Stomach (tissue), 9 donors: ENCODE data around the gene MIA. TPM values are rescaled to one million over a fixed set of nuclear protein-coding genes. Genes with fewer than 3 reads are reported as not detected.
A peak's percentile ranks its signal among the peaks of the same experiment; 100 is the strongest.

Experiments used
- DNase-seq, 2 donors: peaks; one replicate each; pipeline versions ENCODE4 v3.0.0 to v3.0.0-alpha.2; 2013 to 2019
- H3K27ac ChIP-seq, 5 donors: fragments of 200-600 bp in 4 of 5; sonication (generic) in 4 of 5; one replicate each; pipeline ENCODE4 v1.5.1; 2013 to 2019; ENCODE audit warnings: mild to moderate bottlenecking in 1 of 5, moderate library complexity in 1 of 5
- H3K27me3 ChIP-seq, 3 donors: fragments of 200-600 bp; sonication (generic); one replicate each; pipeline ENCODE4 v1.5.1; 2017 to 2019; ENCODE audit warnings: mixed run types in 1 of 3
- H3K36me3 ChIP-seq, 4 donors: fragments of 200-600 bp; sonication (generic); 1 replicate in 3 of 4; 2 replicates in 1 of 4; pipeline ENCODE4 v1.5.1; 2016 to 2019
- H3K4me1 ChIP-seq, 4 donors: fragments of 200-600 bp; sonication (generic); one replicate each; pipeline ENCODE4 v1.5.1; 2016 to 2019
- H3K4me3 ChIP-seq, 4 donors: fragments of 200-600 bp; sonication (generic) in 3 of 4; one replicate each; pipeline ENCODE4 v1.5.1; 2016 to 2019; ENCODE audit warnings: mild to moderate bottlenecking in 1 of 4
- H3K9me3 ChIP-seq, 4 donors: fragments of 200-600 bp; sonication (generic); one replicate each; pipeline ENCODE4 v1.5.1; 2016 to 2019
- CTCF ChIP-seq, 7 experiments: fragments of 450-650 bp in 4 of 7; fragments of 200-600 bp in 3 of 7; sonication (generic) in 3 of 7; IDR thresholded peaks; one replicate each; pipeline ENCODE4 v1.5.1; 2016 to 2019; ENCODE audit warnings: antibody characterized with exemption in 7 of 7, control low read depth in 2 of 7, mild to moderate bottlenecking in 1 of 7
- EP300 ChIP-seq: sonication (generic); formaldehyde crosslinking; IDR thresholded peaks from one replicate; pipeline ENCODE4 v1.6.1; 2017; ENCODE audit warnings: antibody characterized with exemption
- POLR2A ChIP-seq, 4 donors: fragments of 450-650 bp; IDR thresholded peaks; one replicate each; pipeline ENCODE4 v1.6.1; 2016; ENCODE audit warnings: antibody characterized with exemption in 4 of 4, control low read depth in 2 of 4, mild to moderate bottlenecking in 1 of 4, moderate library complexity in 1 of 4
- POLR2AphosphoS5 ChIP-seq, 3 donors: sonication (generic); formaldehyde crosslinking; IDR thresholded peaks; one replicate each; pipeline ENCODE4 v1.6.1; 2016; ENCODE audit warnings: antibody characterized with exemption in 3 of 3
- WGBS, 5 donors: extraction: QIAGEN DNeasy Blood & Tissue Kit in 3 of 5; methylation state at CpG; one replicate each; pipeline versions ENCODE4 v1.1.5 to v1.1.7; 2013 to 2018; 5-methylcytosine and 5-hydroxymethylcytosine counted together
- intact Hi-C: fragments of 100-400 bp; cut with DNase I; formaldehyde crosslinking; loops from one replicate; pipeline ENCODE4 v1.15.1; 2023; ENCODE audit warnings: low total_unique reads
- polyA plus RNA-seq, 3 donors: library from polyadenylated mRNA; stranded (reverse); fragments of 200-250 nt; gene quantifications; one replicate each; pipeline ENCODE4 v1.2.3, GENCODE V29; 2013
- total RNA-seq, 5 donors: library from RNA; depleted of rRNA; stranded (reverse); fragments of >200 nt; gene quantifications; one replicate each; pipeline versions ENCODE4 v1.1.0 to v1.2.3, GENCODE V29; 2014 to 2016
- donor health status: healthy with polysubstance abuse.
- donor health status: Bipolar disorder and iron deficiency.
- donor health status: healthy.

The MIA gene
- total and polyA plus RNA-seq, 8 donors: 2.8 to 10.1 (median 5.5) TPM; not detected in 4

GRCh38 chr19:40785526-40785925 lies 10.2 kb downstream of the MIA start:
- H3K36me3 ChIP-seq: peaks cover 8 to 81% (median 67%) of the 10 kb centered on the region in 4 donors
- H3K9me3 ChIP-seq: no peaks in the 10 kb centered on the region
- intact Hi-C loops: no loop called here
- no peaks in the 10 kb centered on the region for H3K27me3 ChIP-seq
- TF ChIP-seq POLR2AphosphoS5 (IDR thresholded peaks at IDR 0.05): no peak
- TF ChIP-seq POLR2A (IDR thresholded peaks at IDR 0.05): no peak
- no peak for TF ChIP-seq EP300
- TF ChIP-seq CTCF (IDR thresholded peaks at IDR 0.05): no peak
- H3K4me1 ChIP-seq: no peaks in the 10 kb centered on the region
- H3K4me3 ChIP-seq: no peak overlapping the region
- no peak for DNase-seq
- H3K27ac ChIP-seq: no peak overlapping the region
- WGBS, 5 donors: 56 to 86% (median 79%) methylated on average over 1 of the region's 1 CpG

- Histone ChIP-seq H3K4me3 (no peak overlapping the region), H3K36me3 (peaks cover 8 to 87% (median 75%) of the 10 kb centered on the region in 4 donors), H3K9me3 (no peaks in the 10 kb centered on the region), H3K27ac (no peak overlapping the region), H3K27me3 (no peaks in the 10 kb centered on the region), H3K4me1 (peaks cover 0 to under 1% (median 0%) of the 10 kb centered on the region in 4 donors)
- TF ChIP-seq CTCF (IDR thresholded peaks at IDR 0.05): no peak
- no peak for TF ChIP-seq EP300
- no peak for TF ChIP-seq POLR2A (IDR thresholded peaks at IDR 0.05)
- TF ChIP-seq POLR2AphosphoS5 (IDR thresholded peaks at IDR 0.05): no peak
- no peak for DNase-seq
- intact Hi-C loops: no loop called here
- 90 to 94% (median 91%) methylated on average over 23 to 25 of the region's 25 CpGs for WGBS, 5 donors
Observed at GRCh38 chr19:40786060-40787037, 11.0 kb downstream of the MIA start.

GRCh38 chr19:40791349-40791748 lies 16.0 kb downstream of the MIA start:
- intact Hi-C loops: no loop called here
- H3K27ac ChIP-seq: peak overlapping the region in 1 of 5 donors; percentile 9

More at GRCh38 chr19:40791349-40791748, 16.0 kb downstream of the MIA start:
- Histone ChIP-seq H3K9me3 (no peaks in the 10 kb centered on the region), H3K4me3 (no peak overlapping the region), H3K27me3 (no peaks in the 10 kb centered on the region), H3K36me3 (peaks cover 5 to 66% (median 63%) of the 10 kb centered on the region in 4 donors), H3K4me1 (peaks cover 0 to 6% (median 0%) of the 10 kb centered on the region in 4 donors)
- DNase-seq: no peak
- 74 to 96% (median 86%) methylated on average over 7 of the region's 7 CpGs for WGBS, 5 donors
- TF ChIP-seq POLR2AphosphoS5 (IDR thresholded peaks at IDR 0.05): no peak
- no peak for TF ChIP-seq EP300
- TF ChIP-seq POLR2A (IDR thresholded peaks at IDR 0.05): no peak
- no peak for TF ChIP-seq CTCF (IDR thresholded peaks at IDR 0.05)
